ENCODE measurements around the gene LUC7L.

- TF ChIP-seq CTCF (IDR thresholded peaks at IDR 0.05; ENCODE audit: low read depth, low read length) (no peak), EZH2phosphoT487 (IDR thresholded peaks at IDR 0.05; ENCODE audit: low read depth) (no peak)
Observed at GRCh38 chr16:180681-181564, 48.3 kb downstream of the LUC7L start.
